ENCODE measurements around the gene AARS2. TPM values are rescaled to one million over a fixed set of nuclear protein-coding genes. Genes with fewer than 3 reads are reported as not detected.

AARS2 gene
- total and polyA plus RNA-seq, 5 donors from 2014 or later: 3.6 to 15.7 (median 8.3) TPM

DNA sequence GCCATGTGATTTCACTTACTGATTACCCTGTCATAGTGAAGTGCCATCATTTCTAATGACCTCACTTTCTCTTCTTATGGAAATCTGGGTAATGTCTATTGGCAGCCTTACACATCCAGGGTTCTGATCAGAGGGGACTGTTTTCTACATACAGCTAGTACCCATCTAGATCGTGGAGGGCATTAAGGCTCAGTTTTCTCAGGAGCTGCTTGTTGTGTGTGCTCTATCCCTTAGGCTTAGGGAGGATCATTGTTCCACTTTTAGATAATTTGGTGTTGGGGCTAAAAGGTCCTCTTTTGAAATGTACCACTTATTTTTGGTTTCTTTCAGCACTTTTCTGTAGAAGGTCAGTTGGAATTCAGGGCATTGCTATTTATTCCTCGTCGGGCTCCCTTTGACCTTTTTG is 62.4 kb downstream of the AARS2 start:
- Histone ChIP-seq H3K4me1 (ENCODE audit: control insufficient read depth, insufficient read depth, low read length, poor library complexity, severe bottlenecking) (peaks cover 32% of the 10 kb centered on the region), H3K36me3 (ENCODE audit: control insufficient read depth, insufficient read depth, low read length) (peaks cover 69% of the 10 kb centered on the region), H3K27ac (ENCODE audit: insufficient read depth, low read length, poor library complexity, severe bottlenecking) (no peak overlapping the region), H3K9me3 (ENCODE audit: control insufficient read depth in 2 of 2, low read length in 2 of 2) (no peaks in the 10 kb centered on the region), H3K27me3 (ENCODE audit: control insufficient read depth, insufficient read depth, low read length) (no peaks in the 10 kb centered on the region), H3K4me3 (ENCODE audit: low read depth, low read length) (no peak overlapping the region)
- ATAC-seq (ENCODE audit: low read depth in 2 of 2) (no peak), DNase-seq (no peak)
- Mint-ChIP-seq H3K4me1 (peaks cover 13 to 82% (median 49%) of the 10 kb centered on the region in 4 donors), H3K27me3 (peaks cover 8% of the 10 kb centered on the region), H3K4me3 (peak overlapping the region in 1 of 4 donors; percentile 98), H3K36me3 (peaks cover 53% of the 10 kb centered on the region), H3K9me3 (no peaks in the 10 kb centered on the region), H3K27ac (peak overlapping the region in 1 of 3 donors; percentile 34)

- peaks cover 13 to 82% (median 48%) of the 10 kb centered on the region in 4 donors for H3K4me1 Mint-ChIP-seq
- H3K4me3 ChIP-seq (ENCODE audit: low read depth, low read length): no peak overlapping the region
- peaks cover 53% of the 10 kb centered on the region for H3K36me3 Mint-ChIP-seq
- DNase-seq: no peak
- ATAC-seq (ENCODE audit: low read depth in 2 of 2): no peak
- peaks cover 67% of the 10 kb centered on the region for H3K36me3 ChIP-seq (ENCODE audit: control insufficient read depth, insufficient read depth, low read length)
- no peaks in the 10 kb centered on the region for H3K27me3 ChIP-seq (ENCODE audit: control insufficient read depth, insufficient read depth, low read length)
- peak overlapping the region; percentile 58 to 98 (median 82) for H3K4me3 Mint-ChIP-seq
- no peaks in the 10 kb centered on the region for H3K9me3 ChIP-seq (ENCODE audit: control insufficient read depth in 2 of 2, low read length in 2 of 2)
- peak overlapping the region in 1 of 3 donors; percentile 34 for H3K27ac Mint-ChIP-seq
- H3K27ac ChIP-seq (ENCODE audit: insufficient read depth, low read length, poor library complexity, severe bottlenecking): peak overlapping the region; percentile 11
- H3K4me1 ChIP-seq (ENCODE audit: control insufficient read depth, insufficient read depth, low read length, poor library complexity, severe bottlenecking): peaks cover 29% of the 10 kb centered on the region
- peaks cover 8% of the 10 kb centered on the region for H3K27me3 Mint-ChIP-seq
- H3K9me3 Mint-ChIP-seq: no peaks in the 10 kb centered on the region
Observed at GRCh38 chr6:44250067-44250717, 63.0 kb downstream of the AARS2 start.

Other genes with a start within 250 kb of the AARS2 start
- gene MRPL14, start 185.9 kb downstream of the AARS2 start, total RNA-seq: 11.8 TPM
- 100 to 1,000 TPM in 1 of 4 donors, 10 to 100 TPM in 3; 72.3 to 101 (median 86.5) TPM for gene MRPL14, start 185.9 kb downstream of the AARS2 start, polyA plus RNA-seq
- 20.5 TPM for gene TMEM63B, start 185.8 kb downstream of the AARS2 start, total RNA-seq
- gene TMEM63B, start 185.8 kb downstream of the AARS2 start, polyA plus RNA-seq: 1 to 10 TPM; 1.3 to 2.3 (median 1.4) TPM
- gene CAPN11, start 154.5 kb downstream of the AARS2 start, total RNA-seq: not detected
- not detected for gene CAPN11, start 154.5 kb downstream of the AARS2 start, polyA plus RNA-seq
- gene MYMX, start 96.4 kb downstream of the AARS2 start, total RNA-seq: not detected
- not detected for gene MYMX, start 96.4 kb downstream of the AARS2 start, polyA plus RNA-seq
- gene SLC29A1, start 89.8 kb downstream of the AARS2 start, total RNA-seq: 2.6 TPM
- gene SLC29A1, start 89.8 kb downstream of the AARS2 start, polyA plus RNA-seq: 1 to 10 TPM; 3.3 to 6.1 (median 3.9) TPM
- 399 TPM for gene HSP90AB1, start 66.2 kb downstream of the AARS2 start, total RNA-seq
- gene HSP90AB1, start 66.2 kb downstream of the AARS2 start, polyA plus RNA-seq: 100 to 1,000 TPM; 264 to 426 (median 333) TPM
- gene SLC35B2, start 55.8 kb downstream of the AARS2 start, total RNA-seq: 14.8 TPM
- 10 to 100 TPM; 33.0 to 42.4 (median 36.8) TPM for gene SLC35B2, start 55.8 kb downstream of the AARS2 start, polyA plus RNA-seq
- 53.8 TPM for gene NFKBIE, start 47.8 kb downstream of the AARS2 start, total RNA-seq
- gene NFKBIE, start 47.8 kb downstream of the AARS2 start, polyA plus RNA-seq: 1 to 10 TPM; 3.6 to 7.0 (median 6.1) TPM
- gene TMEM151B, start 42.9 kb downstream of the AARS2 start, total RNA-seq: not detected
- not detected for gene TMEM151B, start 42.9 kb downstream of the AARS2 start, polyA plus RNA-seq
- gene SPATS1, start 29.3 kb upstream of the AARS2 start, total RNA-seq: not detected
- not detected for gene SPATS1, start 29.3 kb upstream of the AARS2 start, polyA plus RNA-seq
- gene CDC5L, start 74.4 kb upstream of the AARS2 start, total RNA-seq: 22.4 TPM
- 10 to 100 TPM; 15.9 to 18.3 (median 16.3) TPM for gene CDC5L, start 74.4 kb upstream of the AARS2 start, polyA plus RNA-seq